ENCODE measurements around the gene TNC.

DNA sequence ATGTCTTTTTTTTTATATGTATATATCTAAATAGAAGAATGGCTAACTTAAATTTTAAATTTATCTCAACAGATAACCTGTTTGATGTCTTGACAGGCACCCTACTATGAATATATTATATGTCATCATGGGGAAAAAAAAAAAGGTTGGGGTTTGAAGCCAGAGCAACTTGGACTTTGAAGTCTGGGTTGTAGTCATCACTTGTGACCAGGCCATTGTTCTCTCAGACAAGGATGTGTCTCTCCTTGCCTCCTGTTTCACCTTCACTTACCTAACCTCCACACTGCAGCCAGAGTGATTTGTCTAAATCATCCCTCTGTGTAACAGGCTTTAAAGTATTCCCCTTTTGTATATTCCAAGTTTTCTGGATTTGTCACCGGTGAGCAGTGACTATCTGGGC lies 130.8 kb downstream of the TNC start:
- no peak for TF ChIP-seq POLR2A (IDR thresholded peaks at IDR 0.05; ENCODE audit: low read length)
- no peak for TF ChIP-seq GATA1 (IDR thresholded peaks at IDR 0.05; ENCODE audit: low read depth, low read length)

All from erythroblast (primary cell).